GM18520 (cell line): Measurements from ENCODE around the gene ZNF784.
"Not testable (repeated sequence)": the region's sequence is repeated elsewhere in the genome, so short reads cannot be mapped to it uniquely, and the experiment has no call there.

Source experiments
- ATAC-seq: cut with Tn5 transposase; IDR thresholded peaks from one replicate; pipeline ENCODE4 v1.9.1; 2021; ENCODE audit not compliant: unreplicated experiment

ZNF784 gene

GRCh38 chr19:55586976-55587668 is 37.2 kb downstream of the ZNF784 start:
- ATAC-seq, result peak; percentile 64

GRCh38 chr19:55585658-55586339 is 38.6 kb downstream of the ZNF784 start:
- ATAC-seq, result no peak

DNA sequence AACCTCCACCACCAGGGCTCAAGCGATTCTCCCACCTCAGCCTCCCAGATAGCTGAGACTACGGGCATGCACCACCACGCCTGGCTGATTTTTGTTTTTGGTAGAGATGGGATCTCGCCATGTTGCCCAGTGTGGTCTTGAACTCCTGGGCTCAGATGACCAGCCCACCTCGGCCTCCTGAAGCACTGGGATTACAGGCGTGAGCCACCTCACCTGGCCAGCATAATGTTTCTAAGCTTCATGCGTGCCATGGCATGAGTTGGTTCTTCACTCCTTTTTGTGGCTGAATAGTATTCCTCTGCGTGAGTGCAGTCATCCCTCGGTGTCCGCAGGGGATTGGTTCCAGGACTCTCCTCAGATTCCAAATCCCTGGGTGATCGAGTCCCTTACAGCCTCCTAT is 39.5 kb downstream of the ZNF784 start:
- ATAC-seq, result no peak

- ATAC-seq, result not testable (repeated sequence)
Observed at GRCh38 chr19:55583897-55584296, 40.5 kb downstream of the ZNF784 start.

DNA sequence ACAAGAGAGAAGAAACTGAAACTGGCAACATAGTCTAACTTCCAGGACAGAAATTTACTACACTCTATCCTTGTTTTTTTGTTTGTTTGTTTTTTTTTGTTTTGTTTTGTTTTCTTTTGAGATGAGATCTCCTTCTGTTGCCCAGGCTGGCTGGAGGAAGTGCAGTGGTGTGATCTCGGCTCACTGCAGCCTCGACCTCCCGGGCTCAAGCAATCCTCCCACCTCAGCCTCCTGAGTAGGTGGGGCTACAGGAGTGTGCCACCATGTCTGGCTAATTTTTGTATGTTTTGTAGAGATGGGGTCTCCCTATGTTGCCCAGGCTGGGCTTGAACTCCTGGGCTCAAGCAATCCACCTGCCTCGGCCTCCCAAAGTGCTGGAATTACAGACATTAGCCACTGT is 42.1 kb downstream of the ZNF784 start:
- ATAC-seq, result not testable (repeated sequence)

DNA sequence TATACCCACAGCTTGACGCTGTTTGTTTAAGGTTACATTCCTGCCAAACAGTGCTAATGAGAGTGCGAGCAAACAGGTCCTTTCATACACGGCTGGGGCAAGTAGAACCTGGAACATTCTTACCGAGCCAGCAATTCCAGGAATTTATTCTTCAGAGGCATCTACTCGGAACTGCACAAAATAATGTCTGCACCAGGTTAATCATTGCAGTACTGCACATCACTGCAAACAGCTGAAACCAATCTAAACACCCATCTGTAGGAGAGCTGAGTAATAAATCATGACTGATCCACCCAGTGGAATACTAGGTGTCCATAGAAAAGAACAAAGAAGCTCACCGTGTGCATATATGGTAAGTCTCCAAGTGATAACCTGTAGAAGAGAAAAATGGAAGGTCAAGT is 42.5 kb downstream of the ZNF784 start:
- ATAC-seq, result no peak

- ATAC-seq, result no peak
Observed at GRCh38 chr19:55581145-55581822, 43.1 kb downstream of the ZNF784 start.

DNA sequence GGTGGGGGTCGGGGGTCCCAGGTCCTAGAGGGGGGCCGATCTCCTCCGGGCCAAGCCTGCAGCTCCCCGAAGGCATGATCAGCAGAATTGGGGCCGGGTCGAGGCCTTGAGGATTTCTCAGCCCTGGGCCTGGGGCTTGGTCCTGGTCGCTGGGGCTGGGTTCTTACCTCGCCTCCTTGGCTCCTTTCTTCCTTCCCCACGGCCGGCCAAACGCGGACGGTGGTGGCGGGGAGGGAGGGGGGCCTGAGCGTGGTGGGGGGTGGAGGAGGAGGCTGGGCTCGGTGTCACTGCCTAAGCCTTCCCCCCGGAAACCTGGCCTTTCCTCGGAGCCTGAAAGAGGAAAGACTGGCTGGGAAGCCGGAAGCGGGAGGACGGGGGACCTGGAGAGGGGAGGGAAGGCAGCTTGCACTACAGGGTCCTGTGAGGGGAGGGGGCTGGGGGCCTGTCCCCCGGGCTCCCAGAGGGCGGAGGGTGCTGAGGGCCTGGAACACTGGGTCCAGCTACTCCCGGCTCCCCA is 43.7 kb downstream of the ZNF784 start, which contains the start of gene ZNF579:
ZNF579 (minus strand) TSS at position 221 of the 517 bp plus-strand sequence. CDS start 1,209 bp downstream, outside the sequence.
- ATAC-seq, result no peak

DNA sequence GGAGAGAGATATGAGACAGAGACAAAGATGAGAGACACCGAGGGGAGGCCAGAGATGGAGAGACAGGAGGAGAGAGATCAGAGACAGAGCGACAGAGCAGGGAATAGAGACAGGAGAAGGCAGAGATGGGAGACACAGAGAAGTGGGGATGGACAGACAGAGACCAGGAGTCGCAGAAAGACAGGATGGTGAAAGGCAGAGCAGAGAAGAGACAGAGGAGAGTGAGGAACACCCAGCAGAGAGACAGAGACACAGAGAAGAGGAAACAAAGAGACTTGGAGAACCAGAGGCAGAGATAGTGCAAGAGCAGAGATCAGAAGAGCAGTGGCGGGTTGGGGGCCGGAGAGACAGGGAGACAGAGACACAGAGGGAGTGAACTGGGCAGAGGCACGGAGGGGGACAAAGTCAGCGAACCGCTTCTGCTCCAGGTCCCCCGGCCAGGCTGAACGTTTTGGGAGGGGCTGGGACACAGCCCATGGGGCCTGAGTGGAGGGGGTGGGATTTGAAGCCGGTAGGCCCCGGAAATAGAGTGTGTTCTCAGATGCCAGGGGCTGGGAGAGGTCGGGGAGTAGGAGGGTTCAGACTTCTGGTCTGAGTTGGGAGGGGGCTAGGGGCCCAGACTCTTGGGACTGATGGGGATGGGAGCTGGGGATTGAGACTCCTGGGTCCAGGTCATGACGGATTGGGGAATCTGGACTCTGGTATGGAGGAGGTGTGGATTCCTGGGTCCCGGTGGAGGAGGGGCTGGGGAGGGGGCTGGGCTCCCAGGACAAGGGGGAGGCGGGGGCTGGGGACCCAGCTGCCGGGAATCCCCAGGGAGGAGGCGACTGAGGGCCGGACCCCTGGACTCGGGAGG is 44.4 kb downstream of the ZNF784 start:
- no peak for ATAC-seq

DNA sequence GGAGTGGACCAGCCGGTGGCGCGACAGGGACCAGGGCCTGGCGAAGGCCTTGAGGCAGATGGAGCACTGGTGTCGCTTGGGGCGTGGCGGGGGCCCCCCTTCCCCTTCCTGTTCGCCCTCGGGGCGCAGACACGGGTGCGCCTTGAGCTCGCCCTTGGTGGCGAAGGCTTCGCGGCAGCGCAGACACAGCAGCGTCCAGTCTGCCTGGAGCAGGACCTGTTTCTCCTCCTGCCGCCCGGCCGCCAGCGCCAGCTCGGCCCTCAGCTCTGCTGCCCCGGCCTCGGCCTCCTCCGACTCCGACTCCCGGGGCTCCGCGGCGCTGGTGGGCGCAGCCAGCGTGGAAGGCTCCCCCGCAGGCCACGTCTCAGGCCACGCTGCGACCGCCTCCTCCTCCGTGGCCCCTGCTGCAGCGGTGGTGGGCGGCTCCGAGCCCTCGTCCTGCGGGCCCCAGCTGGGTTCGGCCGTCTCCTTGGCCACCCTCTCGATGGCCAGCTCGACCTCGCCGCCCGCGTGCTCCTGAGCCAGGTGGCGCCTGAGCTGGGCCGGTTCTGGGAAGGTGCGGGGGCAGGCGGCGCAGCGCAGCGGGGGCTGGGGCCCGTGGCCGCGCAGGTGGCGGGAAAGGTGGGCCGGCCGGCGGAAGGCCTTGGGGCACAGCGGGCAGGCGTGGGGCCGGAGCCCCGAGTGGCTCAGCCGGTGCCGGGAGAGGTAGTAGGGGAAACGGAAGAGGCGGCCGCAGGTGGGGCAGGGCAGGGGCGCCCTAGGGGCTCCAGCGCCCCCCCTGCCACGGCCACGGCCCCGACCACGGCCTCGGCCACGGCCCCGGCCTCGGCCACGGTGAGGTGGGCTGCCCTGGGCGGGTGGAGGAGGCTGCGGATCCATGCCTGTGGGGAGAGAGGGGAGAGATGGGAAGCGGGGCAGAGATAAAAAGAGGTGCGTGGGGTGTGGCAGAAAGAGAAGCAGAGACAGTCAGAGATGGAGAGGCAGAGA is 45.3 kb downstream of the ZNF784 start:
- no peak for ATAC-seq

- no peak for ATAC-seq
Observed at GRCh38 chr19:55578031-55578760, 46.2 kb downstream of the ZNF784 start.

GRCh38 chr19:55576746-55577145 is 47.6 kb downstream of the ZNF784 start:
- no peak for ATAC-seq

GRCh38 chr19:55573929-55574328 is 50.4 kb downstream of the ZNF784 start:
- not testable (repeated sequence) for ATAC-seq
